ENCODE results near the gene C1S.

- TF ChIP-seq POLR2AphosphoS5 (IDR thresholded peaks at IDR 0.05; ENCODE audit: low read depth, low read length) (no peak), POLR2A (IDR thresholded peaks at IDR 0.05; ENCODE audit: low read depth, low read length) (no peak), TAF1 (IDR thresholded peaks at IDR 0.05; ENCODE audit: low read depth, low read length) (no peak)
Observed at GRCh38 chr12:7046383-7047105, 14.0 kb upstream of the C1S start.

All from GM12891 (cell line).